GM20000 (cell line): ENCODE data around the gene LRBA.

Experiments
- DNase-seq: peaks from one replicate; pipeline ENCODE4 v3.0.0; 2012; ENCODE audit warnings: low spot score
- TF ChIP-seq, protein P1 (sequence below): IDR thresholded peaks from 2 replicates; pipeline ENCODE4 v1.5.1; 2012; ENCODE audit warnings: mild to moderate bottlenecking, control low read depth; ENCODE audit errors: extremely low read depth, missing control alignments

Gene LRBA

GRCh38 chr4:150577796-150578195 is 437.3 kb downstream of the LRBA start:
- TF ChIP-seq, protein P1, sequence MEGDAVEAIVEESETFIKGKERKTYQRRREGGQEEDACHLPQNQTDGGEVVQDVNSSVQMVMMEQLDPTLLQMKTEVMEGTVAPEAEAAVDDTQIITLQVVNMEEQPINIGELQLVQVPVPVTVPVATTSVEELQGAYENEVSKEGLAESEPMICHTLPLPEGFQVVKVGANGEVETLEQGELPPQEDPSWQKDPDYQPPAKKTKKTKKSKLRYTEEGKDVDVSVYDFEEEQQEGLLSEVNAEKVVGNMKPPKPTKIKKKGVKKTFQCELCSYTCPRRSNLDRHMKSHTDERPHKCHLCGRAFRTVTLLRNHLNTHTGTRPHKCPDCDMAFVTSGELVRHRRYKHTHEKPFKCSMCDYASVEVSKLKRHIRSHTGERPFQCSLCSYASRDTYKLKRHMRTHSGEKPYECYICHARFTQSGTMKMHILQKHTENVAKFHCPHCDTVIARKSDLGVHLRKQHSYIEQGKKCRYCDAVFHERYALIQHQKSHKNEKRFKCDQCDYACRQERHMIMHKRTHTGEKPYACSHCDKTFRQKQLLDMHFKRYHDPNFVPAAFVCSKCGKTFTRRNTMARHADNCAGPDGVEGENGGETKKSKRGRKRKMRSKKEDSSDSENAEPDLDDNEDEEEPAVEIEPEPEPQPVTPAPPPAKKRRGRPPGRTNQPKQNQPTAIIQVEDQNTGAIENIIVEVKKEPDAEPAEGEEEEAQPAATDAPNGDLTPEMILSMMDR = no peak
- no peak for DNase-seq

DNA sequence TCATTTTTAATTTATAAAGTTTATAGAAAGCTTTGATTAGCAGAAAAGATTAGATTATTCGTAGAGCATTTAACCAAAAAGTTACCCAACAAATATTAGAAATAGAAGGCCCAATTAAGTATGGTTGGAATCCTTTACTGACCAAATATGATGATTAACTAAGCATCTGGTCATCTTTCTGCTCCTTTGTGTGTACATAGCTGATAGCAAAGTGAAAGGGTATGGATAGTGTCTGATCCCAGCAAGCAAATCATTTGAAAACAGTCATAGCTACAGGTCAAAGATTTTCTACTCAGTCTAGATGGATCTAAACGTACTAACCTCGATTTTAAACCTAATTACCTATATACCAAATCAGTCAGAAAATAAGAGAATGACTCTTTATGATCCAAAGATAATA is 440.4 kb downstream of the LRBA start:
- TF ChIP-seq, protein P1 = no peak
- DNase-seq = no peak

DNA sequence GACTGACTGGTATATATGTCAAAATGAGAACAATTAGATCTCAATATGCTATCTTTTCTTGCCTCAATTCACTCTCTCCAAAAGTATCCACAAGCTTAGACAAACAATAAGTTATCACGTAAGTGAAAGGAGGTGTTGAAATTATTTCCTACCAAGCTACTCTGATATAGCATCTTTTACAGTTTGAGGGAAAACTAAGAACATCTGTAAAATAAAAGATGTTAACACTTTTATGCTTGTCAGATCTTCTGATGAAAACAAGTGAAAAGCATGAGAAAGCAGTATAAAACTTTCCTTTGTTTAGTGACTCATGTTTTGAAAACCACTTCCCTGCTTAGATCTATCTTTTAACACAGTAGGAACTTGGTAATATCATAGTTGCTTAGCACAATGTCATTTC is 441.6 kb downstream of the LRBA start:
- DNase-seq = no peak
- TF ChIP-seq, protein P1 = no peak

- TF ChIP-seq, protein P1 = no peak
- no peak for DNase-seq
Measured at GRCh38 chr4:150572704-150573504, 442.2 kb downstream of the LRBA start.

DNA sequence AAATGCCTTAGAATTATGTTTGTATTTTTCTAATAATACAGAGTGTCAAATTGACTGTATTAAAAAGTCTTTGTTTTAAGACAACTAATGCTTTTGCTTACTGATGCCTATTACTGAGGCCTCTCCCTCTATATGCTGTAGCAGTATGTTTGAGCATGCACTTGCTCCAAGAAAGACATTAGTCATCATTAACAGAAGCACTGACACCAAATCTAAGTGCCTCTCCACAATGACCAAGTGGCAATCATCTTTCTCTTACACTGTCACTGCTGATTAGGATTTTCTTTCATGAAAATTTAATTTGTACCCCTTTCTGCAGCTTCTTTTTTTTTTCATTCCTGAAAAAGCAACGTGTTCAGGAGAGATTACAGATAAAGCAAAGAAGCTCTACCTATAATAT is 444.2 kb downstream of the LRBA start:
- no peak for DNase-seq
- TF ChIP-seq, protein P1 = no peak

- TF ChIP-seq, protein P1 = no peak
- DNase-seq = no peak
Measured at GRCh38 chr4:150569998-150570535, 445.0 kb downstream of the LRBA start.

- TF ChIP-seq, protein P1 = no peak
- DNase-seq = no peak
Measured at GRCh38 chr4:150569384-150569987, 445.6 kb downstream of the LRBA start.
